Measurements from ENCODE around the gene MAMLD1.

- no peak for TF ChIP-seq CTCF (IDR thresholded peaks at IDR 0.05; ENCODE audit: insufficient read depth, low read length)
- no peak for TF ChIP-seq POLR2AphosphoS5 (IDR thresholded peaks at IDR 0.05; ENCODE audit: low read depth)
- TF ChIP-seq REST (IDR thresholded peaks at IDR 0.05; ENCODE audit: insufficient replicate concordance, low read depth), result no peak
- no peak for TF ChIP-seq GABPA (IDR thresholded peaks at IDR 0.05; ENCODE audit: low read depth)
- no peak for TF ChIP-seq SPI1 (IDR thresholded peaks at IDR 0.05; ENCODE audit: borderline replicate concordance, low read depth)
Observed at GRCh38 chrX:150314186-150314585, 48.9 kb upstream of the MAMLD1 start.
